ENCODE data around the gene COX7A2.
A peak's percentile ranks its signal among the peaks of the same experiment; 100 is the strongest.

Gene COX7A2

GRCh38 chr6:75288023-75288422 is 44.4 kb upstream of the COX7A2 start:
- no peak for DNase-seq
- Histone ChIP-seq H3K36me3 (peaks cover 5% of the 10 kb centered on the region), H3K27ac (no peak overlapping the region), H3K4me3 (ENCODE audit: low read depth, low read length) (no peak overlapping the region), H3K9me3 (ENCODE audit: severe bottlenecking) (no peaks in the 10 kb centered on the region), H3K27me3 (ENCODE audit: insufficient read depth, low read depth, severe bottlenecking) (no peaks in the 10 kb centered on the region)
- TF ChIP-seq CTCF (IDR thresholded peaks at IDR 0.05; ENCODE audit: low read depth, low read length): no peak

GRCh38 chr6:75287424-75287823 is 43.8 kb upstream of the COX7A2 start:
- Histone ChIP-seq H3K9me3 (ENCODE audit: severe bottlenecking) (no peaks in the 10 kb centered on the region), H3K4me3 (ENCODE audit: low read depth, low read length) (no peak overlapping the region), H3K27ac (no peak overlapping the region), H3K36me3 (peaks cover 5% of the 10 kb centered on the region), H3K27me3 (ENCODE audit: insufficient read depth, low read depth, severe bottlenecking) (no peaks in the 10 kb centered on the region)
- TF ChIP-seq CTCF (IDR thresholded peaks at IDR 0.05; ENCODE audit: low read depth, low read length): no peak
- DNase-seq: no peak

- DNase-seq: no peak
- Histone ChIP-seq H3K4me3 (ENCODE audit: low read depth, low read length) (no peak overlapping the region), H3K36me3 (peaks cover 5% of the 10 kb centered on the region), H3K27ac (no peak overlapping the region), H3K9me3 (ENCODE audit: severe bottlenecking) (no peaks in the 10 kb centered on the region), H3K27me3 (ENCODE audit: insufficient read depth, low read depth, severe bottlenecking) (no peaks in the 10 kb centered on the region)
- no peak for TF ChIP-seq CTCF (IDR thresholded peaks at IDR 0.05; ENCODE audit: low read depth, low read length)
Measured at GRCh38 chr6:75286955-75287354, 43.4 kb upstream of the COX7A2 start.

DNA sequence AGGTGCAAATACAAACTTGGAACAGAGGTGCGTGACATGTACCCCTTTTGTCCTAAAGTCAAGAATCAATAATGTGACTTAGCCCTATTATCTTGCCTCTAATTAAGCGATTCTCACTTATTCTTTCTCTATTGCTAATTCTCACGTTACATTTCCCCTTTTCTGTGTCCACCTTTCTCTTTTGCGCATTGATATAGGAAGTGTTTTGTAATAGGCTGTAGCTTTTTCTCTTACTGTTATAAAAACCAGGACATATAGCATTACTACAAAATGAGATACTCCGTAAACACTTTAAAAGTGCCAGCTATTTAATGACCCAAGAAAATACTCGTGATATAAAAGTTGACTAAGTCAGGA is 41.7 kb upstream of the COX7A2 start:
- H3K36me3 ChIP-seq: peaks cover 5% of the 10 kb centered on the region
- H3K27me3 ChIP-seq (ENCODE audit: insufficient read depth, low read depth, severe bottlenecking): no peaks in the 10 kb centered on the region
- DNase-seq: no peak

GRCh38 chr6:75284632-75285282 is 41.2 kb upstream of the COX7A2 start, which contains the start of gene TMEM30A:
Gene TMEM30A, minus strand, starts transcription at chr6:75284792. Its CDS starts 154 bp downstream, at chr6:75284638.
- DNase-seq: peak; percentile 98
- Histone ChIP-seq H3K27me3 (ENCODE audit: insufficient read depth, low read depth, severe bottlenecking) (no peaks in the 10 kb centered on the region), H3K36me3 (peaks cover 5% of the 10 kb centered on the region), H3K4me3 (ENCODE audit: low read depth, low read length) (peak within 1 kb of the TSS; percentile 98), H3K27ac (peak within 1 kb of the TSS; percentile 87), H3K9me3 (ENCODE audit: severe bottlenecking) (no peaks in the 10 kb centered on the region)
- no peak for TF ChIP-seq CTCF (IDR thresholded peaks at IDR 0.05; ENCODE audit: low read depth, low read length)

More for the DNA sequence above, 41.7 kb upstream of the COX7A2 start:
- Histone ChIP-seq H3K27ac (peak overlapping the region; percentile 85), H3K9me3 (ENCODE audit: severe bottlenecking) (no peaks in the 10 kb centered on the region), H3K4me3 (ENCODE audit: low read depth, low read length) (peak overlapping the region; percentile 98)
- no peak for TF ChIP-seq CTCF (IDR thresholded peaks at IDR 0.05; ENCODE audit: low read depth, low read length)
